HG03521 (cell line): ENCODE data around the gene MEIS3.
"Not testable (repeated sequence)": the region's sequence is repeated elsewhere in the genome, so short reads cannot be mapped to it uniquely, and the experiment has no call there.

Experiments used
- ATAC-seq: cut with Tn5 transposase; IDR thresholded peaks from one replicate; pipeline ENCODE4 v1.9.1; 2021; ENCODE audit warnings: mild to moderate bottlenecking, moderate library complexity; ENCODE audit not compliant: unreplicated experiment

Gene MEIS3

DNA sequence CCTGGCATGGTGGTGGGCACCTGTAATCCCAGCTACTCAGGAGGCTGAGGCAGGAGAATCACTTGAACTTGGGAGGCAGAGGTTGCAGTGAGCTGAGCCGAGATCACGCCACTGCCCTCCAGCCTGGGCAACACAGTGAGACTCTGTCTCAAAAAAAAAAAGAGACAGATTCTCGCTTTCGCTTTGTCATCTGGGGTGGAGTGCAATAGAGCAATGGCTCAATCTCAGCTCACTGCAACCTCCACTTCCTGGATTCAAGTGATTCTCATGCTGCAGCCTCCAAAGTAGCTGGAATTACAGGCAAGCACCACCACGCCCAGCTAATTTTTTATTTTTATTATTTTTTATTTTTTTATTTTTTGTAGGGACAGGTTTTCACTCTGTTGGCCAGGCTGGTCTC lies 30.6 kb downstream of the MEIS3 start:
- not testable (repeated sequence) for ATAC-seq

DNA sequence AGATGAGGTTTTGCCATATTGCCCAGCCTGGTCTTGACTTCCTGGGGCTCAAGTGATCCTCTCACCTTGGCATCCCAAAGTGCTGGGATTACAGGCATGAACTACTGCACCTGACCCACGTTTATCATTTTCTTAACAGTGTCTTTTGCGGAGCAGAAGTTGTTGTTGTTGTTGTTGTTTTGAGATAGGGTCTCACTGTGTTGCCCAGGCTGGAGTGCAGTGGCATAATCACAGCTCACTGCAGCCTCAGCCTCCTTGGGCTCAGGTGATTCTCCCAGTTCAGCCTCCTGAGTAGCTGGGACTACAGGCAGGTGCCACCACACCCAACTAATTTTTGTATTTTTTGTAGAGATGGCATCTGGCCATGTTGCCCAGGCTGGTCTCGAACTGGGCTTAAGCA lies 31.7 kb downstream of the MEIS3 start:
- ATAC-seq, result not testable (repeated sequence)

DNA sequence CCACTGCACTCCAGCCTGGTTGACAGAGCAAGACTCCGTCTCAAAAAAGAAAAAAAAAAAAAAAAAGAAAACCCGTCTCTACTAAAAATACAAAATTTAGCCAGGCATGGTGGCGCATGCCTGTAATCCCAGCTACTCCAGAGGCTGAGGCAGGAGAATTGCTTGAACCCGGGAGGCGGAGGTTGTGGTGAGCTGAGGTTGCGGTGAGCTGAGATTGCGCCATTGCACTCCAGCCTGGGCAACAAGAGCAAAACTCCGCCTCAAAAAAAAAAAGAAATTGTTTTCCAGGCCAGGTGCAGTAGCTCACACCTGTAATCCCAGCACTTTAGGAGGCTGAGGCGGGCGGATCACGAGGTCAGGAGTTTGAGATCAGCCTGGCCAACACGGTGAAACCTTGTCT lies 32.7 kb downstream of the MEIS3 start:
- ATAC-seq, result not testable (repeated sequence)

DNA sequence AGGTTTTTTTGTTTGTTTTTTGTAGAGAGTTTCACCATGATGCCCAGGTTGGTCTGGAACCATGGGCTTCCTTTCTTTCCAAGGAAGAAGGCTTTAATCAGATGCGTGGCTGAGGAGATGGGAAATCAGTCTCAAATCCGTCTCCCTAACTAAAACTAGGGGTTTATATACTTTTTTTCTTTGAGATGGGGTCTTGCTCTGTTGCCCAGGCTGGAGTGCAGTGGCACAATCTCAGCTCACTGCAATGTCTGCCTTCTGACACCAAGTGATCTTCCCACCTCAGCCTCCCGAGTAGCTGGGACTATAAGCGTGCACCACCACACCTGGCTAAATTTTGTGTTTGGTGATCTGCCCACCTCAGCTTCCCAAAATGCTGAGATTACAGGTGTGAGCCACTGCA lies 34.8 kb downstream of the MEIS3 start:
- ATAC-seq, result not testable (repeated sequence)

DNA sequence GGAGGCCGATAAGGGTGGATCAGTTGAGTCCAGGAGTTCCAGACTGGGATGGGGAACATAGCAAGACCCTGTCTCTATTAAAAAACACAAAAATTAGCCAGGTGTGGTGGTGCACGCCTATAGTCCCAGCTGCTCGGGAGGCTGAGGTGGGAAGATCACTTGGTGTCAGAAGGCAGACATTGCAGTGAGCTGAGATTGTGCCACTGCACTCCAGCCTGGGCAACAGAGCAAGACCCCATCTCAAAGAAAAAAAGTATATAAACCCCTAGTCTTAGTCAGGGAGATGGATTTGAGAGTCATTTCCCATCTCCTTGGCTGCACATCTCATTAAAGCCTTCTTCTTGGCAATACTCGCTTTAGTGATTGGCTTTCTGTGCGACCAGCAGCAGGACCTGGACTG lies 35.4 kb downstream of the MEIS3 start:
- ATAC-seq, result not testable (repeated sequence)

DNA sequence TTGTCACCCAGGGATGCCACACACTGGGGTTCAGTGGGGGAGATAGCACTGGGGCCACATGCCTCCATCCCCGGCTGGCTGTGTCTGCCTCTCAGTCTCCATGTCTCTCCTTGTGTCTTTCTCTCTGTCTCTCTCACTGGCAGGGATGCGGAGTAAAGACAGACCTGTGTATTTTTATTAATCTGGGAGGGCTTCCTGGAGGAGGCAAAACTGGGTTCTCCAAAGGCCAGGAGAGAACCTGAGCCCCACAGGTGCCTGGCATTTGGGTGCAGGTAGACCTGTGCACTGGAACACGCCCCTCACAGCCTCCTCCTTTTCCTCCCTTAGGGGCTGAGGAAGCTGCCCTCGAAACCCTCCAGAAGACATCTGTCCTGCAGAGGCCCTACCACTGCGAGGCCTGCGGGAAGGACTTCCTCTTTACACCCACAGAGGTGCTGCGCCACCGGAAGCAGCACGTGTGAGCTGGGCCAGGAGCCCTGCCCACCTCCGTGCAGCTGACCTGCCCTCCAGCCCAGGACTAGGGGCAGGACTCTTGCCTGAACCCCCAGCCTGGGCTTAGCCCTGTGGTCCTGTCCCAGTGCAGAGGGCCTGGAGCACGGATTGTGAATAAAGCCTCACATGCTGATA lies 37.6 kb downstream of the MEIS3 start:
- ATAC-seq, result no peak

DNA sequence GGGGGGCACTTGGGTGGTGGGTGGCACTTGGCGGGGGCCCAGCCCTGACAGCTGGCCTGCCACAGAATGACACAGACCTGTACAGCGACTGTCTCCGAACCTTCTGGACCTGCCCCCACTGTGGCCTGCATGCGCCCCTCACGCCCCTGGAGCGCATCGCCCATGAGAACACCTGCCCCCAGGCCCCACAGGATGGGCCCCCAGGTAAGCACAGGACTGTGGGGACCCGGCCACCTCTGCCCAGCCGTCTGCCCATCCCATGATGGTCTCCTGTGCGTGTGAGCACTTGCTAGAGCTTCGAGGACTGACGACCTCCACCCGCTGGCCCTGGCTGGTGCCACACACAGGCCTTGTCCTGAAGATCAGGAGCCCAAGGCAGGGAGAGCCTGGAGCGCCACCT lies 38.2 kb downstream of the MEIS3 start:
- ATAC-seq, result no peak

DNA sequence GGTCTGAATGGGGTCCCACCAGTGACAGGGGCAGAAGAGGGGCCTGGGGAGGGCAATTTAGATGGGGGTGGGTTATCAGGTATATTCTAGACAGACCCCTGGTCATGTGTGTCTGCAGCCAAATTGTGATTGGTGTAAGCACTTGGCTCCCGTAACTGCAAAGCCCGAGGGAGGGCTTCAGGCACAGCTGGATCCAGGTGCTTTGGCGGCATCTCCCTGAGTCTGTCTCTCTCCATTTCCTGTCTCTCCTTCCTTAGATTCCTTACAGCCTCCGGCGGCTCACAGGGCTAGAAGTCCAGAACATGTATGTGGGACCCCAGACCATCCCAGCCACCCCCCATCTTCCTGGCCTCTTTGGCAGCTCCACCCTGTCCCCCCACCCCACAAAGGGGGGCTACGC lies 38.8 kb downstream of the MEIS3 start:
- no peak for ATAC-seq

DNA sequence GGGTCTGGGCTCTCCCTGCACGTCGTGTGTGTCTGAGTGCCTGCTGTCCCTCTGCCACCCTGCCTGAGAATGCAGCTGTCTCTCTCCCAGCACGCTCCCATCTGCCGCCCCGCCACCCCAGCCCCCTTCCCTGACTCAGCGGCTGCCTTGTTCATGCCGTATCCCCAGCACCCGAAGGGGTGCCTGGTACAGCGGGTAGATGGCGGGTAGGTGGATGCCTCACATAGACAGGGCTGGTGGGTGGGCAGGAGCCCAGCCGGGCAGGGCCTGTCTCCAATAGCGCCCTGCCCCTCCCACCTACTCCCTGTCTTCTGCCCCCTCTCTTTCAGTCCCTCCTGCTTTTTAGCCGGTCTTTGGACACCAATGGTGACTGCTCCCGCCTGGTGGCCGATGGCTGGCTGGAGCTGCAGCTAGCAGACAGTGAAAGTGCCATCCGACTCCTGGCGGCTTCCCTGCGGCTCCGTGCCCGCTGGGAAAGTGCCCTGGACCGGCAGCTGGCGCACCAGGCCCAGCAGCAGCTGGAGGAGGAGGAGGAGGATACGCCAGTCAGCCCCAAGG lies 39.9 kb downstream of the MEIS3 start:
- ATAC-seq, result no peak

DNA sequence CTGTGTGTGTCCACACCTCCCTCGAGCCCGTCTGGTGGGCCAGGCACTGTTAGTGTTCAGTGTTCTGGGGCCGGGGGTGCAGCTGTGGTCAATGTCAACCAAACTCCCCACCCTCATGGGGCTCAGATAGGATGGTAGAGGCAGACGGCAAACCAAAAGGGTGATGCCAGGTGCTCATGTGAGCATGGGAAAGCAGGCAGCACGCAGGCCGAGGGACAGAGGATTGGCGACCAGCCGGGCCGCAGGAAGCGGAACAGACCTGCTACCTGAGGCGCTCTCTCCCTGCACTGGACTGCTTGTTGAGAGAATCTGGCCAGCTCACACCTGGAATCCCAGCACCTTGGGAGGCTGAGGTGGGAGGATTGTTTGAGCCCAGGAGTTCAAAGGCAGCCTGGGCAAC lies 41.1 kb downstream of the MEIS3 start:
- no peak for ATAC-seq

DNA sequence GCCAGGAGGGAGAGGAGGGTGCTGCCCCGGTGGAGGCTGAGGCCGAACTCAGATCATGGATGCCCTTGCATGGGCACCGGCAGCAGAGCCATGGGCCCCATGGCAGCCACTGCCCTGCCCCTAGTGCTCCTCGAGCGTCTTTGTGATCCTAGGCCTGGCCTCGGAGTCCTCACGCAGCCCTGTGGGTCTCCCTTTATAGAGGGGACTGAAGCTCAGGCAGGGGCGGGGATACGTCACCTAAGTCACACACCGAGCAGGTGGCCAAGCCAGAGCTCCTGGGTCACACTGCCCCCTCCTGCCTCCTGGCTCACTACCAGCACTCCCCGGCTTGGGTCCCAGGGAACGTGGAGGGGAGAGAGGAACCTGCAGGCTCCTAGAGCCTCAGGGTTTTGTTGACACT lies 41.5 kb downstream of the MEIS3 start:
- no peak for ATAC-seq

DNA sequence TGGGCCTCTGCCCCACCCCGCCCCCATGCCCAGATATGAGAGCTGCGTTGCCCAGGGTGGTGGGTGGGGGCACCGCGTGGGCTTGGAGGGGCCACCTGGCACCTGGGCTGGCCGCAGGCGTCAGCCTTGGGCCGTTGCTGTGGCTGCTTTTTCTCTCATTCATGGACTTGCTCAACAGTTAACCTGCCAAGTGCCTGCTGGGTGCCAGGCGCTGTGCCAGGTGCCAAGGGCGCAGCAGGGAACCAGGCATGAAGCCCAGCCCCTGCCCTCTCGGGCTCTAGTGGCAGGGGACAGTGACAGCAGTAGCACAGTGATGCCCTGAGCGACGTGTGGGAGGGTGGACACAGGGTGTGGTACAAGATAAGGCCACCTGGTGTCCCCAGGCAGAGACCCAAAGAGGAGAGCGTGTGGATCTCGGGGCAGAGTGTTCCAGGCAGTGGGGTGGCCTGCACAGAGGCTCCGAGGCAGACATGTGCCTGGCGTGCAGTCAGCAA lies 42.1 kb downstream of the MEIS3 start:
- no peak for ATAC-seq

DNA sequence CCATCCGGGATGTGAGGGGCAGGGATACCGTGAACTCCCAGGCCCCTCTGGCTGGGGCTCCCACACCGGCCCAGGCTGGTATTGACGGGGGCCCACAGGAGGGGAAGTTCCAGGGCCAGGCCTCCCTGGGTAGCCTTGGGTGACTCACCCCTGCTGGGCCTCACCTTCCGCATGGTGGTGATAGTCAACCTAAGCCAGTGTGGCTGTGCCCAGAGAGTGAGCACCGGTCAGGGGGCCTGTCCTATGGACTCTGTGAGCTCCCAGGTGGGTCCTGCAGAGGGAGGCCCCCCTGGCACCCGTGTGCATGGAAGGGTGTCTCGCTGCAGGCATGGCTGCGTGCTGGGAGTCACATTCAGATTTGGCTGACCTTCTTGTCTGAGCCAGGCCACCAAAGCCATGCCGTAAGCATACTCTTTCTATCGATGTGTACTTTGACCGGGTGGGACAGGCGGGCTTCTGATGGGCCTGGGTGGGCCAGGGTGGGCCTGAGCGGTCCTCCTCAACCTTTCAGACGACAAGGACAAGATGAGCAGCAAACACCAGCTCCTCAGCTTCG lies 42.7 kb downstream of the MEIS3 start:
- no peak for ATAC-seq

DNA sequence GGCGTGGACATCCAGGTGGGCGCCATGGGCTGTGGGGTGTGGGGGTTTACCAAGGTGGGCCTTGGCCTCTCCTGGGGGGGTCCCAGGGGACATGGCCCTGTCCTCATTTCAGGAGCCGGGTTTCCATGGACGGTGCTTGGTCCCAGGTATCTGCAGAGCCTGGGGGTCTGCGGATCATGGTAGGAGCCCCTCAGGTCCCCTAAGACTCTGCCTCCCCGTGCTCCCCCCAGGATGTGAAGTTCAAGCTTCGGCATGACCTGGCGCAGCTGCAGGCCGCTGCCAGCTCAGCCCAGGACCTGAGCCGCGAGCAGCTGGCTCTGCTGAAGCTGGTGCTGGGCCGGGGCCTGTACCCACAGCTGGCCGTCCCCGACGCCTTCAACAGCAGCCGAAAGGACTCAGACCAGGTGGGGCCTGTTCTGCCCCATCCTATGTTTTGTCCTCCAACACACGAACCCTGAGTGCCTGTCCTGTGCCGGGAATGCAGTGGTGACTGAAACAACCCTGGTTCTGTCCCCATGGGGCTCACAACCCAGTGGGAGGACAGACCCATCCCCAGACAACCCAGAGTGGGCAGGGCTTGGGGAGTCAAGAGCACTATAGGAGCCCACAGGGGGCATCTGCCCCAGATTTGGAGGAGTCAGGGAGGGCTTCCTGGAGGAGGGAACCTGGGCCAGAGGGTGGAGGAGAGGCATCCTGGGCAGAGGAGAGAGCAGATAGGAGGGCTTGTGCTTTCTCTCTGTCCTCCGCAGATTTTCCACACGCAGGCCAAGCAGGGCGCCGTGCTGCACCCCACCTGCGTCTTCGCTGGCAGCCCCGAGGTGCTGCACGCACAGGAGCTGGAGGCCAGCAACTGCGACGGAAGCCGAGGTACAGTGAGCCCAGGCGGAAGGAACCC lies 43.4 kb downstream of the MEIS3 start:
- ATAC-seq, result no peak

DNA sequence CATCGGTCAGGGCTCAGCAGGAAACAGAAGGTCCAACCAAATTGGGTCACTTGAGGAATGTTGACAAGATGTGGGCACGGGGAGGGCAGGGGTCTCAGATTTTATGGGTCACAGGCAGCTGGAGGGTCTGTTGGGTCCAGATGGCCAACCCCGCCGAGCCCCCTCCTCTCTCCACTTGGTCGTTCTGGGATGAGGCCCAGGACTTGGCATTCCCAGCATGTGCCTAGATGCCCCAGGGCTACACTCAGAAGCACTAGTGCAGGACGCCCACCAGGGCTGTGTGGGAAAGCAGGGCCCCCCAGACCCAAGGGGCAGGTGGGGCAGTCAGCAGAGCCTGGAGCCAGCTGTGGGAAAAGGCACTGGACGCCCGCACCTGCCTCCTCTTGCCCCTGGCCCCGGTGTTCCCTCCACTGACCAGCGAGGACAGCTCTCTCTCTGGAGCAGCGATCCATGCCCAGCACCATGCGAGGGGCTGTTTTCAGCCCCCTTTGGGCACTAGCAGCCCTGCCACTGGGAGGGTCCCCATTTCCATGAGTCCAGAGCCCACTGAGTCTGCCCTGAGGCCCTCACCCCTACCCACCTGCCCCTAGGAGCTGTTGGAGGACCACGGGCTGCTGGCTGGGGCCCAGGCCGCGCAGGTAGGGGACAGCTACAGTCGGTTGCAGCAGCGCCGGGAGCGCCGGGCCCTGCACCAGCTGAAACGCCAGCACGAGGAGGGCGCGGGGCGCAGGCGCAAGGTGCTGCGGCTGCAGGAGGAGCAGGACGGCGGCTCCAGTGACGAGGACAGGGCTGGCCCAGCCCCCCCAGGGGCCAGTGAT lies 44.2 kb downstream of the MEIS3 start:
- ATAC-seq, result no peak

DNA sequence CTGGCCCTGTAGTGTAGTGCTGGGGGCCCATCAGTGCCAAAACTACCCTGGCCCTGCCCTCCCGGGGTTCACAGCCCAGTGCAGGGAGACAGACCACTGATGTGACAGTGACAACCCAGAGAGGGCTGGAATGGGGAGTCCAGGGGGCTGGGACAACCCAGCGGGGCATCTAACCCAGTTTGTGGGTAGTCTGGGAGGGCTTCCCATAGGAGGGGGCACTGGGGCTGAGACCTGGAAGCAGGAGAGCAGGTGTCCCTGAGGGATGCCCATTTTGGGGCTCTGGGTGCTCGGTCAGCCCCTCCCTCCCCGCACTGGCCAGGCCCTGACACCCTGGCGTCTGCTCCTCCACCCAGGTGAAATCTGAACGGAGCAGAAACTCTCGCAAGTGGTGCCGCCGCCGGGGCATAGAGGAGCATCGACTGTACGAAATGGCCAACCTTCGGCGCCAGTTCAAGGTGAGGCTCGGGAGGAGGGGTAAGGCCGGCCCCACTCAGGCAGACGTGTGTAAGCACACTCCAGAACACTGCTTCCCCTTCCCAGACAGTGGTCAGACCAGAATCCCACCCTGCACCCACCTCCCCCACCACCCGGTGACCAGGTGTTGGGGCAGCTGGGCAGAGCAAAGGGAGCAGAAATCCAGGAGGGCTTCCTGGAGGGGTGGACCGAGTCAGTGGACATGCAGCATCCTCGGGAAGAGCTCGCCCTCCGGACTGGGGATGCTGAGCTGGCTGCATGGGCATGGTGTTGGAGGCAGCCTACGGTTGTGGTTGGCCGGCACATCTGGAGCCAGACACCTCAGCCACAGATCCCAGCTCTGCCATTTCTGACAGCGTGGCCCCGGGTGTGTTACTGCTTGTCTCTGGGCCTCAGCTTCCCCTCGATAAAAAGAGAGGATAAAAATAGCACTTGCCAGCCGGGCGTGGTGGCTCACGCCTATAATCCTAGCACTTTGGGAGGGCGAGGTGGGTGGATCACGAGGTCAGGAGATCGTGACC lies 45.8 kb downstream of the MEIS3 start:
- no peak for ATAC-seq

DNA sequence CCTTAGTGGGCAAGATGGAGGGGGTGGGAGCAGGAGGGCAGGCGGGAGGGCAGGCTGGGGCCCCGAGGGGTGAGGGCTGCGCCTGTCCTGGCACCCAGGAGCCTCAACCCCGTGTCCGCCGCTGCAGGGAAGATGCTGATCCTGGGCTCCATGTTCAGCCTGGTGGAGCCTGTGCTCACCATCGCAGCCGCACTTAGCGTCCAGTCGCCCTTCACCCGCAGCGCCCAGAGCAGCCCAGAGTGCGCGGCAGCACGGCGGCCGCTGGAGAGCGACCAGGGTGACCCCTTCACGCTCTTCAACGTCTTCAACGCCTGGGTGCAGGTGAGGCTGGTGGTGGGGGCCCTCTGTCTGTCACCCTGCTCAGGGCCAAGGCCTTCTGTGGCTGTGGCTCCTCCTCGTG lies 46.7 kb downstream of the MEIS3 start:
- ATAC-seq, result no peak

DNA sequence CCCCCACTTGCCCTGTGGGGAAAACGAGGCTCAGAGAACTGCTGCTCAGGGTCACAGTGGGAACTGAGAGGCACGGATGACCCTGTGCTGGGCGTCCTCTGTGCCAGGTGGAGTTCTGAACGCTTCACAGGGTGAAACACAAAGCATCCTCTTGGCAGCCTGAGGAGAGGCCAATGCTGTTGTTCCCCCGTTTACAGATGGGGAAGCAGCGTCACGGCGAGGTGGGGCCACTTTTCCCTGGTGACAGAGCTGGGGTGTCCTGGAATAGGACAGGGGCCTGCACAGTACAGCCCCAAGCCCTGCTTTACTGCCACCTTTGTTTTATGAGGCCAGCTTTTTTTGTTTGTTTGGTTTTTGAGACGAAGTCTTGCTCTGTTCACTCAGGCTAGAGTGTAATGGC lies 48.1 kb downstream of the MEIS3 start:
- ATAC-seq, result no peak

DNA sequence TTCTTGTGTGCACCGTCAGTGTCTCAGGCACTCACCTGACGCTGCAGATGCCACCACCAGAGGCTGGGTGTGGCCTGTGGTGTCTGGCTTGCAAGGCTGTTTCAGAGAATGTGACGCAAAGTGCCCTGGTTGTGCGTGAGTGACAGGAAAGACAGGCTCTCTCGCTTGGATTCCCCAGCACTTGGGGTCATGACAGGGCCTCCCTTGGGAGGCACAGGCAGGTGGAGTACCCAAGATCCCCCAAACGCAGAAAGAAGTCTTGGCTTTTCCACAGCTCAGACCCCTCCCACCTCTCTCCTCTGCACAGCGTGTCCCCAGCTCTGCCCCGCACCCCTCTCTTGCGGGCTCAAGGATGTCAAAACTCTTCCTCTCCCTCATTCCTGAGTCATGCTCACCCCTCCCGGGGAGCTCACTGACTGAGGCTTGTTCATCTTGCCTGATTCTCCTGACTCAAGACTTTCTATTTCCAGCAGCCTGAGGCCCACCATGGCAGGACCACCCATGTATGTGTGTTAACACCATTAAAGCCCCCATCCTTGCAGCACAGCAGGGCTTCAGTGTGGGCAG lies 49.2 kb downstream of the MEIS3 start:
- ATAC-seq, result no peak
